Effector memory CD8-positive, alpha-beta T cell (primary cell): Measurements from ENCODE around the gene RHOV.
A peak's percentile ranks its signal among the peaks of the same experiment; 100 is the strongest.

Experiments used
- ATAC-seq: fragments of 150-1000 bp; cut with Tn5 transposase; replicated peaks from 2 replicates; pipeline ENCODE4 v1.10.0; 2021; ENCODE audit warnings: mild to moderate bottlenecking, moderate library complexity
- DNase-seq, 3 experiments: peaks; one replicate each; pipeline ENCODE4 v3.0.0; 2021
- H3K27ac Mint-ChIP-seq, 2 donors: one replicate each; pipeline ENCODE4 v1.8.0; 2022; ENCODE audit warnings: mild to moderate bottlenecking in 2 of 2, mixed read lengths in 2 of 2, moderate library complexity in 2 of 2
- H3K27me3 Mint-ChIP-seq, 2 donors: one replicate each; pipeline ENCODE4 v1.8.0; 2022; ENCODE audit warnings: mixed read lengths in 2 of 2
- H3K36me3 Mint-ChIP-seq: one replicate; pipeline ENCODE4 v1.8.0; 2022; ENCODE audit warnings: mild to moderate bottlenecking, moderate library complexity, mixed read lengths; ENCODE audit not compliant: insufficient read depth
- H3K4me1 Mint-ChIP-seq, 2 donors: one replicate each; pipeline ENCODE4 v1.8.0; 2022; ENCODE audit warnings: low read depth in 2 of 2, mixed read lengths in 2 of 2
- H3K4me3 Mint-ChIP-seq, 2 donors: one replicate each; pipeline ENCODE4 v1.8.0; 2022; ENCODE audit warnings: mild to moderate bottlenecking in 2 of 2, mixed read lengths in 2 of 2, moderate library complexity in 2 of 2
- H3K9me3 Mint-ChIP-seq, 2 donors: one replicate each; pipeline ENCODE4 v1.8.0; 2022; ENCODE audit warnings: mixed read lengths in 2 of 2

RHOV gene

DNA sequence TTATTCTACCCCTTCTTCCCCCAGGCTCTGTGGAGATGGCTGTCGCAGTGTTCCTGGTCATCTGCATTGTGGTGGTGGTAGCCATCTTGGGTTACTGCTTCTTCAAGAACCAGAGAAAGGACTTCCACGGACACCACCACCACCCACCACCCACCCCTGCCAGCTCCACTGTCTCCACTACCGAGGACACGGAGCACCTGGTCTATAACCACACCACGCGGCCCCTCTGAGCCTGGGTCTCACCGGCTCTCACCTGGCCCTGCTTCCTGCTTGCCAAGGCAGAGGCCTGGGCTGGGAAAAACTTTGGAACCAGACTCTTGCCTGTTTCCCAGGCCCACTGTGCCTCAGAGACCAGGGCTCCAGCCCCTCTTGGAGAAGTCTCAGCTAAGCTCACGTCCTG, 17.3 kb downstream of the RHOV start:
- ATAC-seq (no peak), DNase-seq (no peak)
- H3K9me3 Mint-ChIP-seq: no peaks in the 10 kb centered on the region
- H3K36me3 Mint-ChIP-seq: peaks cover 3% of the 10 kb centered on the region
- H3K4me3 Mint-ChIP-seq: no peak overlapping the region
- peaks cover 15 to 18% of the 10 kb centered on the region in 2 donors for H3K4me1 Mint-ChIP-seq
- H3K27me3 Mint-ChIP-seq: peaks cover 0 to 7% of the 10 kb centered on the region in 2 donors
- H3K27ac Mint-ChIP-seq: no peak overlapping the region

DNA sequence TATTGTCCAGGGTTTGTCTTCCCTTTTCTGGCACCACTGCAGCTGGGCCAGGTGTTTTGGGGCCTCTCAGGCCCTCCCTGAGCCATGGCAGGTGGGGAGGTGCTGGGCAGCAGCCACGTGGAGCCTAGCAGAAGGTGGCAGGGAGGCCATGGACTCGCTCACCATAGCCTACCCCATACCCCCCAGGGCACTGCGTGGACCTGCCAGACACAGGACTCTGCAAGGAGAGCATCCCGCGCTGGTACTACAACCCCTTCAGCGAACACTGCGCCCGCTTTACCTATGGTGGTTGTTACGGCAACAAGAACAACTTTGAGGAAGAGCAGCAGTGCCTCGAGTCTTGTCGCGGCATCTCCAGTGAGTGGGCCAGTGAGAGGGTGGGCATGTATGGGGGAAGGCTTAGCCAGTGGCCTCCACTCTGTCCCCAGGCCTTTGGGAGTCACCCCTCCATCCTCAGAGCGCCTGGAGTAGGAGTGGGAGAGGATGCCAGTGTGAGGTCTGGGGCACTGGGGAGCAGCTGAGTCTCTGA, 18.3 kb downstream of the RHOV start:
- DNase-seq: no peak

DNA sequence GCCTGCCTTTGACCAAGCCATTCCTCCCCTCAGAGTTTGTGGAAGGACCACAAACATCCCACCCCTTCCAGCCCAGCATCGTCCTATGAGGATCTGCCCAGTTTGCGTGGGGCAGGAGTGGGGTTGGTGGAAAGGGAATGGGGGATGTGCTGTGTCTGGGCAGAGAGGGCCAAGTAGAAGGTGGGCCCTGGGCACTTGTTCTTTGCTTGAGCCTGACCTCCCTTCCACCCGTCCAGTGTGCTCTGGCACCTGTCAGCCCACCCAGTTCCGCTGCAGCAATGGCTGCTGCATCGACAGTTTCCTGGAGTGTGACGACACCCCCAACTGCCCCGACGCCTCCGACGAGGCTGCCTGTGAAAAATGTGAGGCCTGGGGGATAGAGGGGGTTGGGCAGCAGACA, 19.9 kb downstream of the RHOV start:
- Mint-ChIP-seq H3K27ac (no peak overlapping the region), H3K4me3 (no peak overlapping the region), H3K36me3 (no peaks in the 10 kb centered on the region), H3K9me3 (no peaks in the 10 kb centered on the region), H3K4me1 (peaks cover 9 to 13% of the 10 kb centered on the region in 2 donors), H3K27me3 (peaks cover 0 to 4% of the 10 kb centered on the region in 2 donors)
- ATAC-seq (no peak), DNase-seq (no peak)

More for the DNA sequence above, 18.3 kb downstream of the RHOV start:
- Mint-ChIP-seq H3K36me3 (peaks cover 3% of the 10 kb centered on the region), H3K27me3 (peaks cover 0 to 7% of the 10 kb centered on the region in 2 donors), H3K4me1 (peaks cover 15 to 18% of the 10 kb centered on the region in 2 donors), H3K4me3 (no peak overlapping the region), H3K27ac (no peak overlapping the region), H3K9me3 (no peaks in the 10 kb centered on the region)
- no peak for ATAC-seq

DNA sequence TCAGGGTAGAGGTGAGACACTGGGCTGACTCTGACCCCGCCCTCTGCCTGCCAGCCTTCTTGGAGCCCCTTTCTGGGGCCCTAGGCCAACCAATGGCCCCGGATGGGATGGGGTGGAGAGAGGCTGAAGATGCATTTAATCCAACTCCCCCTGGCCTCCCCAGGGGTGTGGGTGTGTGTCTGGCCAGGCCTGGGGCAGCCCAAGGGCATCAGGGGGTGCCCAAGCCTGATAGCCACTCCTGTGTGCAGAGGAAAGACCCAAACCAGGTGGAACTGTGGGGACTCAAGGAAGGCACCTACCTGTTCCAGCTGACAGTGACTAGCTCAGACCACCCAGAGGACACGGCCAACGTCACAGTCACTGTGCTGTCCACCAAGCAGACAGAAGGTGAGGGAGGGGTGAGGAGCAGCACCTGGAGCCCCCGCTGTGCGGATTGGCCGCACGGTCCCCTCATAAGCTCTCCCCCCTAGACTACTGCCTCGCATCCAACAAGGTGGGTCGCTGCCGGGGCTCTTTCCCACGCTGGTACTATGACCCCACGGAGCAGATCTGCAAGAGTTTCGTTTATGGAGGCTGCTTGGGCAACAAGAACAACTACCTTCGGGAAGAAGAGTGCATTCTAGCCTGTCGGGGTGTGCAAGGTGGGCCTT, 20.7 kb downstream of the RHOV start:
- H3K27ac Mint-ChIP-seq: no peak overlapping the region
- H3K36me3 Mint-ChIP-seq: no peaks in the 10 kb centered on the region
- H3K4me1 Mint-ChIP-seq: peaks cover 4 to 7% of the 10 kb centered on the region in 2 donors
- no peaks in the 10 kb centered on the region for H3K27me3 Mint-ChIP-seq
- DNase-seq (no peak), ATAC-seq (no peak)
- no peak overlapping the region for H3K4me3 Mint-ChIP-seq
- H3K9me3 Mint-ChIP-seq: no peaks in the 10 kb centered on the region

DNA sequence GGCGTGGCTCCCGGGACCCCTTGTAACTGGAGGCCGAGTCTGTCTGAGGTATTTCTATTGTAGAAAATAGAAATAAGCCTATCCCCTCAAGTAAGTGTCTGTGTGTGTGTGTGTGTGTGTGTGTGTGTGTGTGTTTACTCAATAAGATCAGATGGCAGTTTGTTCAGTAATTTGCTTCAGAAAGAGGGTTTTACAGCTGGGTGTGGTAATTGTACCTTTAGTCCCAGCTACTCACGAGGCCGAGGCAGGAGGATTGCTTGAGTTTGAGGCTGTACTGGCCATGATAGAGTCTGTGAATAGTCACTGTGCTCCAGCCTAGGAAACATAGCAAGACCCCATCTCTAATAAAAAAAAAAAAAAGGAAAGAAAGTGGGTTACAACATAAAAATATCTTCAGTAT, 21.5 kb downstream of the RHOV start:
- Mint-ChIP-seq H3K36me3 (no peaks in the 10 kb centered on the region), H3K4me1 (peaks cover under 1 to 4% of the 10 kb centered on the region in 2 donors), H3K27me3 (no peaks in the 10 kb centered on the region), H3K9me3 (no peaks in the 10 kb centered on the region), H3K27ac (peak overlapping the region in 1 of 2 donors; percentile 34), H3K4me3 (no peak overlapping the region)
- ATAC-seq (no peak), DNase-seq (no peak)

DNA sequence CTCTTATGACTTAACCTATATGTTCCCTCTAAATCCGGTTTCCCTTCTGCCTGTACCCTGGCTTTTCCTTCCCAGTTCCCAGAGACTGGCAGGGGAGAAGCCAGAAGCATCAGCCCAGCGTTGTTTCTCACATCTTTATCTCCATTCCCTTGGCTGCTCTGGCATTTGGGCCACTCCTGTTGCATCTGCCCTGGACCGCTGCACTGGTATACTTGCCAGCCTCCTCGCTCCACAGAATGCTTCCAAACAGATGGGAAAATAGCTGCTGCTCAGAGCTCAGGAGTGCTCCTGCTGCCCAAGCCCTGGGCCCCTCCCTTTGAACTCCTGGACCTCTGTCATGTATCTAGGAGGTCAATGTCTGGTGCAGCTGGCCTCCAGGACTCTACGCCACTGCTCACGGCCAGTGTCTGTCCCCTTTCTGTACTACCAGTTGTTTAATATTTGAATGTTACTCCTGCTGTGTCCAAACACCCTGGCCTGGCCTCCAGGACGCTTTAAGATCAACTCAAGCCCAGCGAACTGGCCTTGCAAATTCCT, 23.4 kb downstream of the RHOV start:
- DNase-seq: no peak
- Mint-ChIP-seq H3K36me3 (no peaks in the 10 kb centered on the region), H3K4me3 (no peak overlapping the region), H3K27me3 (no peaks in the 10 kb centered on the region), H3K4me1 (peaks cover 0 to 5% of the 10 kb centered on the region in 2 donors), H3K9me3 (no peaks in the 10 kb centered on the region), H3K27ac (no peak overlapping the region)
- ATAC-seq: no peak

DNA sequence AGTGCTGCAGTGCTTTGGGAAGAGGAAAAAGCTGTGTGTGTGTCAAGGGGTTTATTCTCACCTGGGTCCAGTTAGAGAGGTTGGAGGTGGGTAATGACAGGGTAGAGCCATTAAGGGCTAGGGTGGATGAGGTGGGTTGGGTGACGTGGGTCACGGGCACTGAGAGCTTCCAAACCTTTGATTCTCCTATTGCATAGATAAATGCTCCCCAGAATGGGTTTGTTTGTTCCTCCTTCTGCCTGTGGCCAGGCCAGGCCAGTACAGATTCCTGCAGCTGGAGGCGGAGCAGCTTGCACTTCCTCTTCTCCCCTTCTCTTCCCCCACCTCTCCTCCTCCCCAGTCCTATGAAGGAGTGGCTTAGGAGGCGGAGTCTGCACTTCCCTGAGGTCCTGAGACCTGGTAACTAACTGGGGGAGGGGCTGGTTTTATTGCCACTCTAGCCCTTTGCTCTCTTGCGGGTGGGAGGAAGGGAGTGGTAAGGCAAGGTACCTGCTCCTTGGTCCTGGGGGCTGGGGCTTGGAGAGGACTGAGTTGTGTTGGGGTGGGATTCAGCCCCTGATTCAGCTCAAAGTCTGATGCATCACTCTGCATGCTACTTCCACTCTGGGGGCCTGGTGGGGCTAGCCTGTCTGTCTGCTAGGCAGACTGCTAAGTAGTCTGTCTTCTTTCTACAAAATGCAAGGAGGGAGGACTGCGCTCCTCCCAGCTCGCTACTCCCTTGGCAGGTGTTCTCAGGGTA, 26.6 kb downstream of the RHOV start:
- peaks cover 4 to 12% of the 10 kb centered on the region in 2 donors for H3K4me1 Mint-ChIP-seq
- H3K27me3 Mint-ChIP-seq: peaks cover 0 to 7% of the 10 kb centered on the region in 2 donors
- no peak overlapping the region for H3K4me3 Mint-ChIP-seq
- H3K27ac Mint-ChIP-seq: no peak overlapping the region
- ATAC-seq: no peak
- no peaks in the 10 kb centered on the region for H3K36me3 Mint-ChIP-seq
- DNase-seq: no peak
- no peaks in the 10 kb centered on the region for H3K9me3 Mint-ChIP-seq

DNA sequence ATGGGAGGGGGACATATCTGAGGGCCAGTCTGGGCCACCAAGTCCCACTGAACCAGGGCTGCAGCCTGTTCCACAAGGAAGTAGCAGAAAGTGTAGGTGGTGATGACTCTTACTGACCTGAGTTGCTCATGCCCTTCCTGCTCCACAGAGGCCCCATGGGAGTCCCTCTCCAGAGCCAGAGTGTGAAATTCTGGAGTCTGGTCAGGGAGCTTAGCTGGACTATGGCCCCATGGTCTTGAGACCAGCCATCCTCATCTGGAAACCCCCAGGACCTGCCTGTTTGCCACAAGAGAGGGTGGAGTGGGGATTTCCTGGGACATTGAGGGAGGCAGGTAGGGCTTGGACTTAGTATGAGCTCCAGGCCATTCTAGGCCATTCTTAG, 27.2 kb downstream of the RHOV start:
- ATAC-seq (no peak), DNase-seq (no peak)
- no peak overlapping the region for H3K4me3 Mint-ChIP-seq
- H3K27ac Mint-ChIP-seq: no peak overlapping the region
- H3K4me1 Mint-ChIP-seq: peaks cover 4 to 12% of the 10 kb centered on the region in 2 donors
- no peaks in the 10 kb centered on the region for H3K36me3 Mint-ChIP-seq
- H3K9me3 Mint-ChIP-seq: no peaks in the 10 kb centered on the region
- peaks cover 0 to 7% of the 10 kb centered on the region in 2 donors for H3K27me3 Mint-ChIP-seq

DNA sequence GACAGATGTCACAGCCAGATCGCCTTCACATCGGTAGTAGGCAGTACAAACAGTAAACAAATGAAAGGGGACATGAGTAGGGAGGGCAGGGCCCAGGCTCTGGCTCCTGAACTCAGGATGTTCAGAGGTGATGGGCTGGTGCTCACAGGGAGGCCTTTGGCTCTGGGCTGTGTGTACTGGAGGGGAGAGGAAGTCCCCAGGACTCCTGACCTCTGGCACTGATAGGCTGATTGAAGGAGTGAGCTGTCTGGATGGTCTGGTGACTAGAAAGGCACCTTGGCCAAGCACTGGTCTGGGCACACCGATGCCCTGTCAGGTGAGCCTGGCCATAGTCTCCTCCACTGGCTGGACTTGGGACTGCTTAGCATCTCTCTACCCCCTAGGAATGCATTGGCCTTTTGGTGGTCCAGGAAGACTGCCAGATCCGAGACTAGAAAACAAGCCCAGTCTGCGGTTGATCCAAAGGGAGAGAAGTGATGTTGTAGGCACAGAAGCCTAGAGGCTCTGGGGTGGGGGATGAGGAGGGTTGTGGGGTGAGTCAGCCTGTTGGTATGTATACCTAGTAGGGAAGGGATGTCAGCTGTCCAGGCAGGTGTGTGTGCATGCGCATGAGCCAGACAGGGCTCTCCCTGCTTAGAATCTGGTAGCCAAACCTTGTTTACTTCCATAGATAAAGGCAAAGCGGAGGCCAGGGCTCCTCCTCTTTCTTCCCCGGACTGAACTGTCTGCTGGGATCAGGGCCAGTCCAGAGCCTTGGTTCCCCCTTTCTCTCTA, 28.3 kb downstream of the RHOV start:
- H3K4me3 Mint-ChIP-seq: peak overlapping the region; percentile 83 to 85
- H3K27me3 Mint-ChIP-seq: peaks cover 0 to 7% of the 10 kb centered on the region in 2 donors
- no peaks in the 10 kb centered on the region for H3K36me3 Mint-ChIP-seq
- ATAC-seq (no peak), DNase-seq (no peak)
- H3K27ac Mint-ChIP-seq: no peak overlapping the region
- H3K4me1 Mint-ChIP-seq: peaks cover 4 to 12% of the 10 kb centered on the region in 2 donors
- H3K9me3 Mint-ChIP-seq: no peaks in the 10 kb centered on the region

DNA sequence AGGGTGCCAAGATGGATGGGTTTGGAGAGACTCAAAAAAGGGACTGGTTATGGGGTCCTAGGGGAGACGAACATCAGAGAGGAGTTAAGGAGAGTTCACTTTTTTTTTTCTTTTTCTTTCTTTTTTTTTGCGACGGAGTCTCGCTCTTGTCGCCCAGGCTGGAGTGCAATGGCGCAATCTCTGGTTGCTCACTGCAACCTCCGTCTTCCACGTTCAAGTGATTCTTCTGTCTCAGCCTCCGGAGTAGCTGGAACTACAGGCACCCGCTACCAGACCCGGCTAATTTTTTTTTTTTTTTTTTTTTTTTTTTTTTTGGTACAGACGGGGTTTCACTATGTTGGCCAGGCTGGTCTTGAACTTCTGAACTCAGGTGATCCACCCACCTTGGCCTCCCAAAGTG, 29.0 kb downstream of the RHOV start:
- H3K9me3 Mint-ChIP-seq: no peaks in the 10 kb centered on the region
- ATAC-seq (no peak), DNase-seq (no peak)
- no peak overlapping the region for H3K27ac Mint-ChIP-seq
- H3K4me1 Mint-ChIP-seq: peaks cover 4 to 12% of the 10 kb centered on the region in 2 donors
- H3K4me3 Mint-ChIP-seq: peak overlapping the region; percentile 83 to 85
- peaks cover 0 to 7% of the 10 kb centered on the region in 2 donors for H3K27me3 Mint-ChIP-seq
- H3K36me3 Mint-ChIP-seq: no peaks in the 10 kb centered on the region

DNA sequence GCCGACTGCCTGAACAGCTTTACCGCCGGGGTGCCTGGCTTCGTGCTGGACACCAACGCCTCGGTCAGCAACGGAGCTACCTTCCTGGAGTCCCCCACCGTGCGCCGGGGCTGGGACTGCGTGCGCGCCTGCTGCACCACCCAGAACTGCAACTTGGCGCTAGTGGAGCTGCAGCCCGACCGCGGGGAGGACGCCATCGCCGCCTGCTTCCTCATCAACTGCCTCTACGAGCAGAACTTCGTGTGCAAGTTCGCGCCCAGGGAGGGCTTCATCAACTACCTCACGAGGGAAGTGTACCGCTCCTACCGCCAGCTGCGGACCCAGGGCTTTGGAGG, 29.4 kb downstream of the RHOV start:
- Mint-ChIP-seq H3K4me3 (peak overlapping the region; percentile 83 to 85), H3K36me3 (no peaks in the 10 kb centered on the region), H3K4me1 (peaks cover 4 to 12% of the 10 kb centered on the region in 2 donors), H3K9me3 (no peaks in the 10 kb centered on the region), H3K27ac (no peak overlapping the region), H3K27me3 (peaks cover 0 to 7% of the 10 kb centered on the region in 2 donors)
- ATAC-seq: peak; percentile 69
- DNase-seq: peak in 2 of 3 experiments; percentile 14 to 18

DNA sequence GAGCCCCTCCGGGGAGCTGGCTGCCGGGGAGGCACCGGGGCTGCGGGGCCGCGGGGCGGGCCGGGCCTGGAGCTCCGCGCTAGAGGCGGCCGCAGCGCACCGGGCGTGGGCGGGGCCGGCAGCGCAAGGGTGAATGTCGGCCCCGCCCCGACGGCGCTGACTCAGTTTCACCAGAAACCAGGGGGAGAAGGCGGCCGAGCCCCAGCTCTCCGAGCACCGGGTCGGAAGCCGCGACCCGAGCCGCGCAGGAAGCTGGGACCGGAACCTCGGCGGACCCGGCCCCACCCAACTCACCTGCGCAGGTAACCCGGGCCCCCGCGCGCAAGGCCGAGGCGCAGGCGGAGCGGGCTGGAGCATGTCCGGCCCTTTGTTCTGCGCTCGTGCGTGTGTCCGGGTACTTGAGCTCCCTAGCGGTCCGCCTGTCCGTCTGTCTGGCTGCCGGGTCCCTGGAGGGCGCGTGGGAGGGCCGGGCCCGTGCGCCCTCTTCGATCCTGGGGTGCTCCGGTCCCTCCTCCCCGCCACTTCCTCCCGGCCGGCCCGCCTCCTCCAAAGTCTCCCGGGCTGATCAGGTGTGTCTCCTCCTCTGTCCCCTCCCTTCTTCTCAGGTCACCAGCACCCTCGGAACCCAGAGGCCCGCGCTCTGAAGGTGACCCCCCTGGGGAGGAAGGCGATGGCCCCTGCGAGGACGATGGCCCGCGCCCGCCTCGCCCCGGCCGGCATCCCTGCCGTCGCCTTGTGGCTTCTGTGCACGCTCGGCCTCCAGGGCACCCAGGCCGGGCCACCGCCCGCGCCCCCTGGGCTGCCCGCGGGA, 29.9 kb downstream of the RHOV start, which contains the start of gene SPINT1:
Gene SPINT1, plus strand, starts transcription at position 164 of the 811 bp plus-strand sequence. Its CDS starts 507 bp downstream, at position 671.
- Mint-ChIP-seq H3K9me3 (no peaks in the 10 kb centered on the region), H3K27me3 (peaks cover 0 to 7% of the 10 kb centered on the region in 2 donors), H3K4me1 (peaks cover 4 to 12% of the 10 kb centered on the region in 2 donors), H3K4me3 (peak within 1 kb of the TSS; percentile 83 to 85), H3K36me3 (no peaks in the 10 kb centered on the region), H3K27ac (no peak within 1 kb of the TSS)
- ATAC-seq (peak; percentile 61), DNase-seq (peak in 1 of 3 experiments; percentile 31)
